WTC11 (cell line): ENCODE data around the gene ARSA. TPM values are rescaled to one million over a fixed set of nuclear protein-coding genes. Genes with fewer than 3 reads are reported as not detected.

ENCODE experiments used
- ATAC-seq: fragments of 200-7000 bp; cut with Tn5 transposase; 2 replicates; pipeline ENCODE4 v1.10.0; 2021; ENCODE audit warnings: mild to moderate bottlenecking, moderate library complexity
- CTCF ChIA-PET: fragments of 300-600 bp; sonication (Branson Sonifier 250); formaldehyde crosslinking; loops from one replicate; lab custom pipeline; 2021; ENCODE audit warnings: antibody characterized with exemption; lab: Charles Lee
- POLR2A ChIA-PET: fragments of 350-600 bp; sonication (Branson Sonifier 250); formaldehyde crosslinking; loops from one replicate; lab custom pipeline; 2021; ENCODE audit warnings: antibody characterized with exemption; lab: Charles Lee
- DNase-seq: peaks from one replicate; pipeline ENCODE4 v3.0.0; 2021; ENCODE audit warnings: low spot score
- H3K27ac Mint-ChIP-seq: 2 replicates; pipeline ENCODE4 v1.8.0; 2021; ENCODE audit warnings: mixed read lengths
- H3K27me3 Mint-ChIP-seq: 2 replicates; pipeline ENCODE4 v1.8.0; 2021; ENCODE audit warnings: low read depth, mild to moderate bottlenecking, moderate library complexity, mixed read lengths
- H3K36me3 Mint-ChIP-seq: 2 replicates; pipeline ENCODE4 v1.8.0; 2021; ENCODE audit warnings: mixed read lengths
- H3K4me1 Mint-ChIP-seq: 2 replicates; pipeline ENCODE4 v1.8.0; 2022; ENCODE audit warnings: mixed read lengths
- H3K4me3 Mint-ChIP-seq: 2 replicates; pipeline ENCODE4 v1.8.0; 2021; ENCODE audit warnings: mild to moderate bottlenecking, moderate library complexity, mixed read lengths
- H3K9me3 Mint-ChIP-seq: 2 replicates; pipeline ENCODE4 v1.8.0; 2021; ENCODE audit warnings: mixed read lengths
- AFF4 ChIP-seq: sonication (generic); formaldehyde crosslinking; IDR thresholded peaks from 2 replicates; pipeline ENCODE4 v1.8.1; 2023; ENCODE audit warnings: mild to moderate bottlenecking, missing genetic modification reagents, borderline replicate concordance
- ATF2 ChIP-seq: sonication (generic); formaldehyde crosslinking; IDR thresholded peaks from 2 replicates; pipeline ENCODE4 v1.8.1; 2022; ENCODE audit warnings: low read depth, missing genetic modification reagents, borderline replicate concordance
- PRDM15 ChIP-seq: sonication (generic); formaldehyde crosslinking; IDR thresholded peaks from 2 replicates; pipeline ENCODE4 v1.8.0; 2022; ENCODE audit warnings: missing genetic modification reagents
- ZNF281 ChIP-seq: sonication (generic); formaldehyde crosslinking; IDR thresholded peaks from 2 replicates; pipeline ENCODE4 v1.8.0; 2023; ENCODE audit warnings: mild to moderate bottlenecking, missing genetic modification reagents
- ZNF317 ChIP-seq: sonication (generic); formaldehyde crosslinking; IDR thresholded peaks from 2 replicates; pipeline ENCODE4 v1.8.1; 2023; ENCODE audit warnings: low read depth, mild to moderate bottlenecking, moderate library complexity, missing genetic modification reagents, borderline replicate concordance
- ZNF416 ChIP-seq: fragments of 250-450 bp; sonication (Bioruptor Pico); IDR thresholded peaks from 2 replicates; pipeline ENCODE4 v1.9.0; 2021; ENCODE audit warnings: mild to moderate bottlenecking, inconsistent platforms
- total RNA-seq: library from RNA; stranded (reverse); gene quantifications from 3 replicates; pipeline ENCODE4 v1.2.3, GENCODE V29; 2021
- TF ChIP-seq, protein P1 (sequence below): fragments of 250-450 bp; sonication (Bioruptor Pico); IDR thresholded peaks from 2 replicates; pipeline ENCODE4 v1.9.0; 2021; ENCODE audit warnings: mild to moderate bottlenecking, borderline replicate concordance

The ARSA gene
- total RNA-seq, 1 experiment from 2014 or later, result 18.8 TPM

- H3K36me3 Mint-ChIP-seq, result no peaks in the 10 kb centered on the region
- no peak for ATAC-seq
- TF ChIP-seq ATF2 (CRISPR knock-in tag), result no peak
- no peak for TF ChIP-seq AFF4 (CRISPR knock-in tag)
- TF ChIP-seq ZNF317 (CRISPR knock-in tag), result no peak
- no peak for TF ChIP-seq ZNF281 (CRISPR knock-in tag)
- no peak for TF ChIP-seq ZNF416 (CRISPR knock-in tag)
- no peak for TF ChIP-seq PRDM15
- TF ChIP-seq, protein P1, sequence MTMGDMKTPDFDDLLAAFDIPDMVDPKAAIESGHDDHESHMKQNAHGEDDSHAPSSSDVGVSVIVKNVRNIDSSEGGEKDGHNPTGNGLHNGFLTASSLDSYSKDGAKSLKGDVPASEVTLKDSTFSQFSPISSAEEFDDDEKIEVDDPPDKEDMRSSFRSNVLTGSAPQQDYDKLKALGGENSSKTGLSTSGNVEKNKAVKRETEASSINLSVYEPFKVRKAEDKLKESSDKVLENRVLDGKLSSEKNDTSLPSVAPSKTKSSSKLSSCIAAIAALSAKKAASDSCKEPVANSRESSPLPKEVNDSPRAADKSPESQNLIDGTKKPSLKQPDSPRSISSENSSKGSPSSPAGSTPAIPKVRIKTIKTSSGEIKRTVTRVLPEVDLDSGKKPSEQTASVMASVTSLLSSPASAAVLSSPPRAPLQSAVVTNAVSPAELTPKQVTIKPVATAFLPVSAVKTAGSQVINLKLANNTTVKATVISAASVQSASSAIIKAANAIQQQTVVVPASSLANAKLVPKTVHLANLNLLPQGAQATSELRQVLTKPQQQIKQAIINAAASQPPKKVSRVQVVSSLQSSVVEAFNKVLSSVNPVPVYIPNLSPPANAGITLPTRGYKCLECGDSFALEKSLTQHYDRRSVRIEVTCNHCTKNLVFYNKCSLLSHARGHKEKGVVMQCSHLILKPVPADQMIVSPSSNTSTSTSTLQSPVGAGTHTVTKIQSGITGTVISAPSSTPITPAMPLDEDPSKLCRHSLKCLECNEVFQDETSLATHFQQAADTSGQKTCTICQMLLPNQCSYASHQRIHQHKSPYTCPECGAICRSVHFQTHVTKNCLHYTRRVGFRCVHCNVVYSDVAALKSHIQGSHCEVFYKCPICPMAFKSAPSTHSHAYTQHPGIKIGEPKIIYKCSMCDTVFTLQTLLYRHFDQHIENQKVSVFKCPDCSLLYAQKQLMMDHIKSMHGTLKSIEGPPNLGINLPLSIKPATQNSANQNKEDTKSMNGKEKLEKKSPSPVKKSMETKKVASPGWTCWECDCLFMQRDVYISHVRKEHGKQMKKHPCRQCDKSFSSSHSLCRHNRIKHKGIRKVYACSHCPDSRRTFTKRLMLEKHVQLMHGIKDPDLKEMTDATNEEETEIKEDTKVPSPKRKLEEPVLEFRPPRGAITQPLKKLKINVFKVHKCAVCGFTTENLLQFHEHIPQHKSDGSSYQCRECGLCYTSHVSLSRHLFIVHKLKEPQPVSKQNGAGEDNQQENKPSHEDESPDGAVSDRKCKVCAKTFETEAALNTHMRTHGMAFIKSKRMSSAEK (CRISPR knock-in tag), result no peak
- TF ChIP-seq, all 79 proteins: peak for 0
- Mint-ChIP-seq H3K27me3 (peaks cover 6% of the 10 kb centered on the region; the same call in 1 of the 2 replicates), H3K4me3 (no peak overlapping the region), H3K4me1 (peaks cover 4% of the 10 kb centered on the region), H3K9me3 (0 out of 2 replicates have a peak, but pooled peaks cover 3% of the 10 kb centered on the region), H3K27ac (no peak overlapping the region)
- ChIA-PET CTCF (no interaction called here), POLR2A (no interaction called here)
- DNase-seq, result no peak
Observed at GRCh38 chr22:50635591-50635990, 7.6 kb upstream of the ARSA start.
